Measurements from ENCODE around the gene B4GAT1.
"Not testable (repeated sequence)": the region's sequence is repeated elsewhere in the genome, so short reads cannot be mapped to it uniquely, and the experiment has no call there.

B4GAT1 gene

DNA sequence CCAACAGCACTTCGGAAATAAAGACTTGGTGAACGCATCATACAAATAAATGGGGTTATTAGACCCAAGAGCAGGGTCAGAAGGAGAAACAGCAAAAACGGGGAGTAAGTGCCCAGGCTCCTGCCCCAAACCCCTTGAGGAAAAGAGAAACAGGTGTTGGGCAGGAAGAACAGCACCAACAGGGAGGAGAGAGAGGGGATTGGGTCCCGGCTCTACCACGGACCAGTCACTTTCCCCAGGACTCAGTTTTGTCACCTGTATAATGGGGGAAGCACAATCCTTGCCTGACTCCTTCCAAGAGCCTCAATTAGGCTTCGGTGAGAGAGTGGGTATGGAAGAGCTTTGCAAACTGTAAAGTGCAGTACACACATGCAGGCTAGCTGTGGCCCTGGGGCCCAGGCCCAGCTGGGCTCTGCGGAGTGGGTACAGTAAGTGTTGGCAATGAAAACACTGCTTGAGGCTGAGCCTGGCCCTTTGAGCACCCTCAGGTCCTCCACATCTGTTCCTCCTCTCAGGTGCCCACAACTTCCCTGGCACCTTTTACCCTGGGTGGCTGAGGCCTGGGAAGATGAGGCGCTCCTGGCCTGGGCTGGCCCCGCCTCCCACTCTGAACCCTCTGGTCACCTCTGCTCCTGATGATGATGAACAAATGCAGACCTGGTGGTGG, 15.2 kb upstream of the B4GAT1 start:
- DNase-seq, result no peak

DNA sequence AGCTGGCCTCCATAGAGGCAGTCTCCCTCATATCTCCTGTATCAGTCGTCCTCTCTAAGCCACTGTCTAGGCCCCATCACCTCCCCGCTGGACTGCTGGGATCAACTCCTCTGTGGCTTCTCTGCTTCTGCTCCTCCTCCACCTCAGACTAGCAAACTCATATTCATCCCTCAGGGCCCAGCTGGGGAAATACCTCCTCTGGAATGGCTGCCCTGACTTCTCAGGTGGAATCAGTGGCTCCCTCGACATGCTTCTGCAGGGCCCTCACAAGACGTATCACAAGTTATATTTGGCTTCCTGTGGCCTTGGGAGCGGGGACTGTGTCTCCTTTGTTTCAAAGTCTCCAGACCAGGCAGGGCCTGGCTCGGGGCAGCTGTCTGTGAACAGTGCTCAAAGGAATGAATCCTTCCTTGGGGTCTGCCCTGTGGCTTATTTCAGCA, 14.1 kb upstream of the B4GAT1 start:
- no peak for DNase-seq

- no peak for DNase-seq
Measured at GRCh38 chr11:66360406-66361073, 13.1 kb upstream of the B4GAT1 start.

- DNase-seq, result no peak
Measured at GRCh38 chr11:66359662-66360087, 12.2 kb upstream of the B4GAT1 start.

DNA sequence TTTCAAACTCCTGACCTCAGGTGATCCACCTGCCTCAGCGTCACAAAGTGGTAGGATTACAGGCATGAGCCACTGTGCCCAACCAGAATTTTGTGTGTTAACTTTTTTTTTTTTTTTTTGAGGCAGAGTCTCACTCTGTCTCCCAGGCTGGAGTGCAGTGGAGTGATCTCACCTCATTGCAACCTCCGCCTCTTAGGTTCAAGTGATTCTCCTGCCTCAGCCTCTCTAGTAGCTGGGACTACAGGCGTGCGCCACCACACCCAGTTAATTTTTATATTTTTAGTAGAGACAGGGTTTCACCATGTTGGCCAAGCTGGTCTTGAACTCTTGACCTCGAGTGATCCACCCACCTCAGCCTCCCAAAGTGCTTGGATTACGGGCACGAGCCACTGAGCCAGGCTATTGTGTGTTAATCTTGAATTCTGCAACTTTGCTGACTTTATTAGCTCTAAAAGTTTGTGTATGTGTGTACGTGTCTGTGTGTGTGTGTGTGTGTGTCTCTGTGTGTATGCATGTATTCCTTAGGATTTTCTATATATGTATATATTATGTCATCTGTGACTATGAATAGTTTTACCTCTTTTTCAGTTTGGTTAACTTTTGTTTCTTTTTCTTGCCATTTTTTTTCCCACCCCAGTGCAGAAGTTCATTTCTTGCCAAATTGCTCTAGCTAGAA, 3.3 kb upstream of the B4GAT1 start:
- not testable (repeated sequence) for DNase-seq

- no peak for DNase-seq
Measured at GRCh38 chr11:66349084-66349386, 1.6 kb upstream of the B4GAT1 start.

DNA sequence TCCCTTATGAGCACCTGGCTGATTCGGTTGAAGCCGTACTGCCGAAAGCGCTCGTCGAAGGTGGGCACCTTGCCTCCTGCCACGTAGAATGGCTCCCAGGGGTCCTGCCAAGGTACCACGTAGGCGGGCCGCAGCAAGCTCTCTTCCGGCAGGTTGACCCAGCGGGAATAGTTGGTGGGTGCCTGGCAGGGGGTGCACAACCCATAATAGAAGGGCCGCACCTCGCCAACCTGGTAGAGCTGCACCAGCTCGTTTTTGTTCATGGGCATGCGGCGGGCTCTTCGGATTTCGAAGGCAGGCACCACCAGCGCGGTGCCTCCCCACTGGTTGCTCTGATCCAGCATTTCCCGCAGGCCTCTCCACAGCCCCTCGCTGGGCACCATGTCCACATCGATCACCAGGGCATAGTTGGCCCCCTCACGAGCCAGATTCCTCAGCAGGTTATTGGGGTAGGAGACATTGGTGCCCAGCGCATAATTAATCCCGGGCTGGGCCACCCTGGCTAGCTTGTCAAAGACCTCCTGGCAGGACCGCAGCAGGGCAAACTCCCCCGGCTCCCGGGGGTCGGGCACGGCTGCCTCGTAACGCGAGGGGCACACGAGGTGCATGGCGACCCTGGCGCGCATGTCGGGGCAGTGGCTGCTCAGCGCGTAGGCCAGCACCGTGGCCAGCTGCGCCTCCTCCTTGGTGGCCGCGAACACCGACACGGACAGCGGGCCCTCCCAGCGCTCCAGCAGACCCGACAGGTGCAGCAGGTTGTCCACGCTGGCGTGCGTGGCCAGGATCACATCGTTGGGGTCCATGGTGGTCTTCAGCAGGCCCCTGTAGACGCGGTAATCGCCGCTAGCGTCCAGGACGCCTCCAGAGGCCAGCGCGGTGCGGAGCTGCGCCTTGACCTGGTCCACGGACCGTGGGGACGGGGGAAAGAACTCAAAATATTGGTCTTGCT, 679 bp downstream of the B4GAT1 start:
- no peak for DNase-seq

- no peak for DNase-seq
Measured at GRCh38 chr11:66345316-66345649, 2.1 kb downstream of the B4GAT1 start.

GRCh38 chr11:66344550-66345315, 2.7 kb downstream of the B4GAT1 start, which contains the start of gene BRMS1:
TSS of gene BRMS1 (minus strand) at chr11:66345104. CDS start at chr11:66342234, 2,870 bp downstream.
- peak; percentile 92 to 94 for DNase-seq

DNA sequence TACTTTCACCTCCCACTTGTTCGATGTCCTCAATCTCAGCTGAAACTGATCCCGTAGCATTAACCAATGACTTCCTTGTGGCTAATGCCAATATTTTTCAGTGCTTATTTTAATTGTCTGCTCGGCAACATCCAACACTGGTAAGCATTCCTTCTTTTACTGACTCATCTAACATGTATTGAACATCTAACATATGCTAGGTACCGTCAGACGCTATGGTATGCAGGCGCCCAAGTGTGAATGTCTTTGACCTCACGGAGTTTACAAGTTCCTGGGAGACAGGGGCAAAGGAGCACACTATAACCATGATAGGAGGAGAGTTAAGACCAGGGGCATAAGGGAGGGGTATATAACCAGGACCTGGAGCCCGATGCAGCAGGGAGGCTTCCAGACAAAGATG, 4.3 kb downstream of the B4GAT1 start:
- no peak for DNase-seq

DNA sequence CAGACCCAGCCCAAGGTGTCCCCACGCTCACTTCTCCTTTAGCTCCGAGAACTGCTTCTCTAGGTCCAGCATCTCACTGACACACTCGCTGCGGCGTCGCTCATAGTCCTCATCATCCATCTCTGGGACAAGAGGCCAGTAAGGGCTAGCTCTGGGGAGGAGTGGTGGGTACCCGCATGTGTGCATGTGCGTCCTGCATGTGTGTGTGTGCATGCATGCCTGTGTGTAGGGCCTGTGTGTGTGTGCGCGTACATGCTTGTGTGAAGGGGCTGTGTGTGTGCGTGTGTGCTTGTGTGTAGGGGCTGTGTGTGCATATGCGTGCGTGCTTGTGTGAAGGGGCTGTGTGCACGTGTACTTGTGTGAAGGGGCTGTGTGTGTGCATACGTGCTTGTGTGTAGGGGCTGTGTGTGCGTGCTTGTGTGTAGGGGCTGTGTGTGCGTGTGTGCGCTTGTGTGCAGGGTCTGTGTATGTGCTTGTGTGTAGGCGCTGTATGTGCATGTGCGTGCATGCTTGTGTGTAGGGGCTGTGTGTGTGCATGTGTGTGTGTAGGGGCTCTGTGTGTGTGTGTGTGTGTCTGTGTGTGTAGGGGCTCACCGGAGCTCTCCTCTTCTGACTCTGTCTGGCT, 5.8 kb downstream of the B4GAT1 start:
- no peak for DNase-seq

GRCh38 chr11:66340596-66341501, 6.6 kb downstream of the B4GAT1 start:
- no peak for DNase-seq

- DNase-seq, result no peak
Measured at GRCh38 chr11:66339686-66340483, 7.5 kb downstream of the B4GAT1 start.

GRCh38 chr11:66339162-66339675, 8.2 kb downstream of the B4GAT1 start:
- DNase-seq, result no peak

DNA sequence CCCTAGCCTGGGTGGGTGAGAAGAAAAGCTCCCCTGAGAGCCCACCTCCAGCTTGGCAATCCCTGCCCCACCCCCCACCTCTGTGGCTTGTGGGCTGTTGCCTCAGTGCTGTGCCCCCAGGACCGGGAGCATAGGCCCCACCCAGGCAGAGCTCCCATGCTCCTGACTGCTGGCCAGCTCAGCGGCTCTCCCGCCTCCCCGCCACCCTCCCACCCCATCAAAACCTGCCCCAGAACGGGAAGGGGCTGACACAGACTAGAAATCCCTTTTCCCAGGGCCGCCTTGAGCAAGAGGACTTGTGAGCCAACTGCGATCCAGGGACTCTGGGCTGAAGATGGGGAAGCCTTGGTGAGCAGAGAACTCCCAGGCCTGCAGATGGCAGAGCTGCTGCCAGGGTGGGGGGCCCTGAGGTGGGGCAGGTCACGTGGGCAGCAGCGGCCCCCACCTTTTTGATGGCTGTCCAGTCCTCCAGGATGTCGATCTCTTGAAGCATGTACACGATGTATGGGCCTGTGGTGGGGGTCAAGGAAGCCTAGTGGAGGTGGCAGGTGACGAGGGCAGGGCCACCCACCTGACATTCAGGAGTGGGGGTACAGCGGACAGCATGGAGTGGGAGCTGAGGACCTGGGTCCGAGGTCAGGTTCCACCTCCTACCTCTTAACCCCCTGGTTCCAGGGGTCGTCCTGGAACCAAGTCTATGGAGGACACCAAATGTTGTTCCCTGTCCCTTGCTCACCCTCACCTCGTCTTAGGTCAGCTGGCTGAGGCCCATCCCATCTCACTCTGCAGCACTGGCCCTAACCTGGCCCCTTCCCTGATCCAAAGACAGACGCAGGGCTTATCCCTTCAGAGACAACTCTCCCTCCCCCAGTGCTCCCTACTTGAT, 8.9 kb downstream of the B4GAT1 start:
- no peak for DNase-seq

- no peak for DNase-seq
Measured at GRCh38 chr11:66337103-66337899, 10.1 kb downstream of the B4GAT1 start.

DNA sequence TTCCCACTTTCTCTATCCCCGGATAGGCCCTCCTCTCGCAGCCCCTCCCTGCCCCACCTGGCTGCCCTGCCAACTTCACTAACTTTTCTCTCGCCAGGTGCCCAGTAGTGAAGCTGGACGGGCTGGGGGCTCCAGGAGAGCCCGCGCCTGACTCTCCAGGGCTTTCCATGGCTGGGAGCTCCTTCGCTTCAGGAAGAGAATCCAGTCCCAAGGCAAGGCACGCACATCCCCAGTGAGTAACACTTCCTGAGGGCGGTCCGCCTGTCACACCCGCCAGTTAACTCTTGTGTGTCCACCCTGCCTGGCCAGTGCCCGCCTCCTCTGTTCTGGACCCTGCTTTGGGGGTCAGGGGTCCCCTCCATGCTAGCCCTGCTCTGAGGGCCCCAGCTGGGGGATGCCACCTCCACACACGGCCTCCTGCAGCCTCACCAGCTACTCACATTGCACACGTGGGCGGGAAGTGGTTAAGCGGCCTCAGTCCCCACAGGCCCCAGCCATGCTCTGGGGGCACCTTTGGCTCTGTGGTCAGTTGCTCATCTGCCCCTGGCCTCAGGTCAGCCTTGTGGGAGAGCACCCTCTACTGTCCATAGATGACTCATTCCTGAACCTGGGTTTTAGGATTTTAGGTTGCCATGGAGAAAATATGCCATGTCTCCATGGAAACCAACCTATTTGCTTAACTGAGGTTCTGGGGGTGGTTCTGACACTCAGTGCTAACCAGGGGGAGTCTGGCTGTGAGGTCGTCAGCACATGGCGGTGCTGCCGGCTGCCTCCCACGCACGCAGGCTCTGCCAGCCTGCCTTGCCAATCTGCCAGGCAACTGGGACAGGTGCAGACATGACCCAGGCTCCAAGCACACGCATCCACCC, 11.0 kb downstream of the B4GAT1 start, which contains the start of gene RIN1:
RIN1 (minus strand) TSS at position 201 of the 869 bp plus-strand sequence; CDS start at position 169, 32 bp downstream.
- DNase-seq, result peak; percentile 52 to 53

Measured in stimulated activated CD4-positive, alpha-beta T cell treated with anti-CD3 and anti-CD28 coated beads, Interleukin-2, amount 100 ng/mL, for 48 hours (primary cell).